ENCODE data around the gene CILP2. TPM values are rescaled to one million over a fixed set of nuclear protein-coding genes. Genes with fewer than 3 reads are reported as not detected.

The CILP2 gene
- total RNA-seq, 3 donors from 2014 or later: 0.09 TPM; not detected in 2

DNA sequence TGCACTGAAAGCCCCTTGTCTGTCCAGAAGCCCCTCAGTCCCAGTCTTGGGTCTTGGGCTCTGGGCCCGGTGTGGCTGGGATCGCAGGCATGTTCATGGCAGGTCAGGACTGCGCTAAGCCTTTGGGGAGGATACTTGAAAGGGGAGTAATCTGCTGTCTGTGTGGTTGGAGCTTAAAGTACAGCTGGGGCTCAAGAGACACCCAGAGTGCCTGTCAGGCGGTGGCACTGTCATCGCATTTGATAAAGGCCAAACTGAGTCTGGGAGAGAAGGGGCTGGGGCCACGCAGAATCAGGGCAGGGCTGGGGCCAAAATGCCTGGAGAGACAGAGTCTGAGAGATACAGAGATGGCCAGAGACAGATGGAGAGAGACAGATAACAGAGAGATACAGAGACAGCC, 4.2 kb upstream of the CILP2 start:
- ATAC-seq (no peak), DNase-seq (no peak)
- intact Hi-C loops (cut with DNase I, micrococcal nuclease): loop anchor here (5.0 kb wide), 1 partner anchor 108 kb away; the partner anchor contains the start of gene GMIP (in 2 of the 2)
- Histone ChIP-seq H3K9me3 (no peaks in the 10 kb centered on the region), H3K36me3 (ENCODE audit: low read depth) (no peaks in the 10 kb centered on the region), H3K4me3 (no peak overlapping the region), H3K4me1 (ENCODE audit: low read depth) (peaks cover 17% of the 10 kb centered on the region)
- no peak for TF ChIP-seq CTCF (IDR thresholded peaks at IDR 0.05)

- Histone ChIP-seq H3K9me3 (no peaks in the 10 kb centered on the region), H3K4me1 (ENCODE audit: low read depth) (peaks cover 17% of the 10 kb centered on the region), H3K36me3 (ENCODE audit: low read depth) (no peaks in the 10 kb centered on the region), H3K4me3 (no peak overlapping the region)
- DNase-seq (no peak), ATAC-seq (no peak)
- intact Hi-C loops (cut with DNase I, micrococcal nuclease): loop anchor here (5.0 kb wide), 1 partner anchor 108 kb away; the partner anchor contains the start of gene GMIP (in 2 of the 2)
- no peak for TF ChIP-seq CTCF (IDR thresholded peaks at IDR 0.05)
These were observed 3.4 kb upstream of the CILP2 start for GRCh38 chr19:19534556-19535265.

- TF ChIP-seq CTCF (IDR thresholded peaks at IDR 0.05): no peak
- H3K4me3 ChIP-seq: no peak overlapping the region
- DNase-seq: no peak
- H3K4me1 ChIP-seq (ENCODE audit: low read depth): peaks cover 20% of the 10 kb centered on the region
- no peaks in the 10 kb centered on the region for H3K9me3 ChIP-seq
- no peaks in the 10 kb centered on the region for H3K36me3 ChIP-seq (ENCODE audit: low read depth)
- intact Hi-C loops (cut with DNase I, micrococcal nuclease): no loop called here
- no peak for ATAC-seq
These were observed 2.5 kb upstream of the CILP2 start for GRCh38 chr19:19535311-19536191.

- ATAC-seq (peak; percentile 7), DNase-seq (peak in 1 of 3 donors; percentile 39)
- intact Hi-C loops (cut with DNase I, micrococcal nuclease): no loop called here
- TF ChIP-seq CTCF (IDR thresholded peaks at IDR 0.05): no peak
- Histone ChIP-seq H3K36me3 (ENCODE audit: low read depth) (no peaks in the 10 kb centered on the region), H3K4me1 (ENCODE audit: low read depth) (peaks cover 22% of the 10 kb centered on the region), H3K4me3 (no peak overlapping the region), H3K9me3 (no peaks in the 10 kb centered on the region)
These were observed 703 bp upstream of the CILP2 start for GRCh38 chr19:19537075-19538048.

DNA sequence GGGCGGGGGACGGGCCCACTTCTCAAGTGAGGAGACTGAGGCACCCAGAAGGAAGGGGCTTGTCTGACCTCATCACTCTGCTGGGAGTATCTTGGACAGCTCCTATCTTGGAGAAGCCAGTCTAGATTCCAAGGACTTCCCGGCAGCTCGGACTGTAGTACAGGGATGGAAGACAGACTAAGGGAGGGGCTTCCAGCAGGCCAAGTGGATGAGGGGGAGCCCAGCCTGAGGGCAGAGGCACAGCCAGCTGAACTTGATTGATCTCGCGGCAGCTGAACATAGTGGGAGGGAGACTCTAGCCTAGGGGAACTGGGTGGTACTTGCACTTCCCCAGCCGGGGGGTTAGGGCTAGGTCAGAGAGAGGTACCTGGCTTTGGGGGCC, 711 bp downstream of the CILP2 start:
- H3K9me3 ChIP-seq: no peaks in the 10 kb centered on the region
- TF ChIP-seq CTCF (IDR thresholded peaks at IDR 0.05): no peak
- intact Hi-C loops (cut with DNase I, micrococcal nuclease): no loop called here
- no peak overlapping the region for H3K4me3 ChIP-seq
- ATAC-seq (no peak), DNase-seq (no peak)
- peaks cover 20% of the 10 kb centered on the region for H3K4me1 ChIP-seq (ENCODE audit: low read depth)
- H3K36me3 ChIP-seq (ENCODE audit: low read depth): no peaks in the 10 kb centered on the region
